Esophagus (tissue), 2 donors: Measurements from ENCODE around the gene IL1RAPL1. TPM values are rescaled to one million over a fixed set of nuclear protein-coding genes. Genes with fewer than 3 reads are reported as not detected.

ENCODE experiments used
- H3K27ac ChIP-seq, 2 donors: one replicate each; pipeline ENCODE4 v1.5.1; 2013; ENCODE audit warnings: low read depth in 2 of 2, mild to moderate bottlenecking in 2 of 2, inconsistent platforms in 1 of 2, low read length in 1 of 2, moderate library complexity in 1 of 2
- H3K27me3 ChIP-seq, 2 donors: one replicate each; pipeline ENCODE4 v1.6.1; 2013; ENCODE audit warnings: low read length in 2 of 2, control low read depth in 1 of 2, mild to moderate bottlenecking in 1 of 2; ENCODE audit not compliant: insufficient read depth in 2 of 2, control insufficient read depth in 1 of 2
- H3K36me3 ChIP-seq, 2 donors: one replicate each; pipeline ENCODE4 v1.6.1; 2013; ENCODE audit warnings: low read length in 1 of 2; ENCODE audit not compliant: control insufficient read depth in 2 of 2, insufficient read depth in 2 of 2
- H3K4me1 ChIP-seq, 2 donors: one replicate each; pipeline ENCODE4 v1.6.1; 2013; ENCODE audit warnings: low read length in 1 of 2; ENCODE audit not compliant: control insufficient read depth in 2 of 2, insufficient read depth in 2 of 2
- H3K4me3 ChIP-seq, 2 donors: one replicate each; pipeline ENCODE4 v1.5.1; 2013; ENCODE audit warnings: low read length in 2 of 2, mild to moderate bottlenecking in 2 of 2, low read depth in 1 of 2, moderate library complexity in 1 of 2
- H3K9me3 ChIP-seq, 2 donors: one replicate each; pipeline ENCODE4 v1.6.1; 2013; ENCODE audit warnings: mild to moderate bottlenecking in 2 of 2, low read depth in 1 of 2, low read length in 1 of 2, moderate library complexity in 1 of 2; ENCODE audit not compliant: control insufficient read depth in 2 of 2, insufficient read depth in 1 of 2
- WGBS, 2 donors: extraction: QIAGEN DNeasy Blood & Tissue Kit; methylation state at CpG; one replicate each; pipeline ENCODE4 v1.1.7; 2013; 5-methylcytosine and 5-hydroxymethylcytosine counted together
- polyA plus RNA-seq, 2 donors: library from polyadenylated mRNA; stranded (reverse); fragments of 200-250 nt; gene quantifications; one replicate each; pipeline ENCODE4 v1.2.3, GENCODE V29; 2013
- donor health status: healthy with polysubstance abuse.
- donor health status: Bipolar disorder and iron deficiency.

The IL1RAPL1 gene
- polyA plus RNA-seq, 2 donors, result 0.02 to 0.04 TPM

DNA sequence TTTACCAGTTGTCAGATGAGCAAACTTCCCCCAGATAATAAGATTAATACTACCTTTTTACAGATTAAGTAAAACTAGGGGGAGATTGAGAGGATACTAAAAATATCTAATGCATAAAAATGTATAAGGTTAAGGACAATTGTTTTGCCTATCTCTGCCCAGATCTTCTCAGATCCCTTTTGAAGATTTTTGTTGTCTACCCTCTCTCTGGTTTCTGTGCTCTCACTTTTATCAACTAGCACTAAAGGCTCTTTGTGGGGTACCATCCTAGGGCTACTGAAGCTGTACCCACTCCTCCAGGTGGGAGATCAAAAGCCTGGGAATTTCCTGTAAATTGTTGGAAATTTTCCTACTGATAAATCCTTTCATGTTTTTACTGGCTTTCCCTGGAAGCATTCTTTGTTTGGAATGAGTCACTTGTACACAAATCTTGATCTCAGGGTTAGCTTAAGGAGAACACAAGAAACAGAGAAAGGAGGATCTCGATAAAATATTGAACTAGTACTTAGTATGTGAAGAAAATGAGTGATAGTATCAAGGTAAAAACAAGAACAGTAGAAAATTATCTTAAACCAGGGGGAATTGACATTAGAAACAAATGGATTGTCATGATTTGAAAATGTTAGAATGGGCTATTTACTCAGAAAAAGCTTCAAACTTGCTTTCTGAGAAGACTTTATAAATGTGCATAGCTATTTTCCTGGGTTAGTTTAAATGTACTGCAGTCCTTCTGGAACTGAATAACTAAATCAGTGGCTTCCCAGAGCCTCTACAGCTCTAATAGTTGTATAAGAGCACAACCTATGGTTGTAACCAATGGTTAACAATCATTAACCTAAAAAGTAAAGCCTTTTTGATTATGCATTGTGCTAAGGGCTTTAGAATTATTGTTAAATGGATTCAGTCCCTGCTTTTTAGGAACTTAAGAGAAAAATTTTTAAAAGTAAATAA, 948.2 kb downstream of the IL1RAPL1 start:
- Histone ChIP-seq H3K27ac (no peak overlapping the region), H3K4me1 (no peaks in the 10 kb centered on the region), H3K27me3 (no peaks in the 10 kb centered on the region), H3K9me3 (no peaks in the 10 kb centered on the region), H3K4me3 (no peak overlapping the region), H3K36me3 (no peaks in the 10 kb centered on the region)
- 32 to 44% methylated on average over 1 of the region's 1 CpG for WGBS, 2 donors

GRCh38 chrX:29541038-29541437, 953.8 kb downstream of the IL1RAPL1 start:
- WGBS, 2 donors, result 74 to 93% methylated on average over 3 of the region's 3 CpGs

GRCh38 chrX:29542152-29542551, 954.9 kb downstream of the IL1RAPL1 start:
- Histone ChIP-seq H3K27ac (no peak overlapping the region), H3K4me1 (no peaks in the 10 kb centered on the region), H3K27me3 (no peaks in the 10 kb centered on the region), H3K36me3 (no peaks in the 10 kb centered on the region), H3K4me3 (no peak overlapping the region), H3K9me3 (no peaks in the 10 kb centered on the region)
- 55 to 58% methylated on average over 1 of the region's 1 CpG for WGBS, 2 donors

More at GRCh38 chrX:29541038-29541437, 953.8 kb downstream of the IL1RAPL1 start:
- H3K27ac ChIP-seq, result no peak overlapping the region
- H3K9me3 ChIP-seq, result no peaks in the 10 kb centered on the region
- no peaks in the 10 kb centered on the region for H3K27me3 ChIP-seq
- no peaks in the 10 kb centered on the region for H3K4me1 ChIP-seq
- no peaks in the 10 kb centered on the region for H3K36me3 ChIP-seq
- no peak overlapping the region for H3K4me3 ChIP-seq

- Histone ChIP-seq H3K9me3 (no peaks in the 10 kb centered on the region), H3K27ac (no peak overlapping the region), H3K4me1 (no peaks in the 10 kb centered on the region), H3K4me3 (no peak overlapping the region), H3K27me3 (no peaks in the 10 kb centered on the region), H3K36me3 (no peaks in the 10 kb centered on the region)
- WGBS, 2 donors, result 63 to 85% methylated on average over 2 of the region's 2 CpGs
These were observed 958.6 kb downstream of the IL1RAPL1 start for GRCh38 chrX:29545878-29546277.

GRCh38 chrX:29547877-29548276, 960.6 kb downstream of the IL1RAPL1 start:
- no peak overlapping the region for H3K4me3 ChIP-seq
- WGBS, 2 donors, result 63 to 89% methylated on average over 4 of the region's 4 CpGs
- H3K36me3 ChIP-seq, result no peaks in the 10 kb centered on the region
- H3K27me3 ChIP-seq, result no peaks in the 10 kb centered on the region
- H3K9me3 ChIP-seq, result no peaks in the 10 kb centered on the region
- no peaks in the 10 kb centered on the region for H3K4me1 ChIP-seq
- no peak overlapping the region for H3K27ac ChIP-seq

GRCh38 chrX:29553542-29553941, 966.3 kb downstream of the IL1RAPL1 start:
- Histone ChIP-seq H3K27ac (no peak overlapping the region), H3K4me1 (no peaks in the 10 kb centered on the region), H3K9me3 (no peaks in the 10 kb centered on the region), H3K36me3 (no peaks in the 10 kb centered on the region), H3K4me3 (no peak overlapping the region), H3K27me3 (no peaks in the 10 kb centered on the region)
- WGBS, 2 donors, result 72 to 86% methylated on average over 1 of the region's 1 CpG

DNA sequence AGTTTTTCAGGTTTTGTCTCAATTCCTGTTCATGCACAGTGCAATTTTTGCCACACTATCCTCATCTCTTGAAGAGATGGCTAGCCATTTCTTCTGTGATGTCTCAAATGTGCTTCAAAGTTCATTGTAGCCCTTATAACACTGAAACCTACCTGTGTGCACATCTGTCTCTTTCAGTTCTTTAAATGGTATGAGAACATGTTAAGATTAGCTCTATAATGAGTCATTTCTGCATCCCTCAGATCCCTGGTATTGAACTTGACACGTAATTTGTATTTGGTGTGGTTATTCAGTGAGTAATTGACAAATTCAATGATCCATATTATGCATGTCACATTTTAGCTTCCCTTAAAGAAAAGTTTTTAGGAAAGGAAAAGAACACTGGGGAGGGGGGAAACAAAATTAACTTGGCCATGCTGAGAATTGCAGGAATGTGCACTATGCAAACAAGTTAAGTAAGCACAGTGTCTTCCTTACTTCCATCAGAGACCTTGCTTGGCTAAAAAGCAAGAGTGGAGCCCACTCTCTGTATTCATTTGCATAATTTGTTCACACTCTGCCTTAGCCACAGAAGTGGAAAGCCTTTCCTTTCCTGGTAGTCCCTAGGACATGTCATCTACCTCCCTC, 968.3 kb downstream of the IL1RAPL1 start:
- no peak overlapping the region for H3K27ac ChIP-seq
- H3K9me3 ChIP-seq, result no peaks in the 10 kb centered on the region
- no peaks in the 10 kb centered on the region for H3K36me3 ChIP-seq
- H3K4me1 ChIP-seq, result no peaks in the 10 kb centered on the region
- WGBS, 2 donors, result 39% methylated on average over 1 of the region's 1 CpG
- no peak overlapping the region for H3K4me3 ChIP-seq
- H3K27me3 ChIP-seq, result no peaks in the 10 kb centered on the region

GRCh38 chrX:29560065-29560464, 972.8 kb downstream of the IL1RAPL1 start:
- no peak overlapping the region for H3K4me3 ChIP-seq
- 82 to 90% methylated on average over 1 of the region's 1 CpG for WGBS, 2 donors
- H3K36me3 ChIP-seq, result no peaks in the 10 kb centered on the region
- no peaks in the 10 kb centered on the region for H3K9me3 ChIP-seq
- no peaks in the 10 kb centered on the region for H3K27me3 ChIP-seq
- no peak overlapping the region for H3K27ac ChIP-seq
- no peaks in the 10 kb centered on the region for H3K4me1 ChIP-seq

DNA sequence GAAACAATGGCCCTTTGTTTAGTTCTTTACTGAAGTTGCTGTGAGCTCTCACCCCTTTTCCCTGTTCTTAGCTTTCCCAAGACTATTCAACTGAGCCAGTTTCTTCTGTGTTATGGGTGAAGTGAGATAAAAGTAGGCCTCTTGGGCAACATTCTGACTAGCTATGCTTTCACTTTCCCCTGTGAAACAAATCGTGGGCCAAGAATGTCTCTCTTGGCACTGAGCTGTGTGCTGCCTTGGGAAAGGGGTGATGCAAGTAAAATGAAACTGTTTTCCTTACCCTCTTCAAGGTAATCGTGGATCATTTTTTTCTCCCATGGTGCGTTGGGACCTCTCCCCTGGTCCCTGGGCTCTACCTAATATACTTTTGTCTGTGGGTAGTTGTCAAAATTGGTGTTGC, 974.2 kb downstream of the IL1RAPL1 start:
- Histone ChIP-seq H3K36me3 (no peaks in the 10 kb centered on the region), H3K9me3 (no peaks in the 10 kb centered on the region), H3K4me3 (no peak overlapping the region), H3K27ac (no peak overlapping the region), H3K4me1 (no peaks in the 10 kb centered on the region), H3K27me3 (no peaks in the 10 kb centered on the region)
- 60 to 78% methylated on average over 3 of the region's 3 CpGs for WGBS, 2 donors
